Motor neuron (in vitro differentiated cells): ENCODE data around the gene SLC1A2. TPM values are rescaled to one million over a fixed set of nuclear protein-coding genes. Genes with fewer than 3 reads are reported as not detected.
A peak's percentile ranks its signal among the peaks of the same experiment; 100 is the strongest.

Source experiments
- ATAC-seq, 8 experiments: fragments of 200-7000 bp; cut with Tn5 transposase; replicated peaks in 6 of 8; 2 replicates each; pipeline ENCODE4 v1.8.0; 2021; ENCODE audit warnings: mild to moderate bottlenecking in 8 of 8, moderate library complexity in 8 of 8
- H3K27ac ChIP-seq, 2 donors: fragments of 250-450 bp; sonication (Bioruptor Pico); 2 replicates each; pipeline ENCODE4 v1.9.0; 2021; ENCODE audit warnings: antibody characterized with exemption in 2 of 2, mild to moderate bottlenecking in 2 of 2, moderate library complexity in 1 of 2
- H3K4me1 ChIP-seq, 2 donors: fragments of 250-450 bp; sonication (Bioruptor Pico); replicated peaks in 1 of 2; 2 replicates each; pipeline ENCODE4 v1.6.1; 2021; ENCODE audit warnings: antibody characterized with exemption in 2 of 2, mild to moderate bottlenecking in 2 of 2, moderate library complexity in 1 of 2
- H3K4me3 ChIP-seq, 5 donors: fragments of 250-450 bp; sonication (Bioruptor Pico); 2 replicates each; pipeline ENCODE4 v1.9.0; 2021; ENCODE audit warnings: antibody characterized with exemption in 5 of 5, mild to moderate bottlenecking in 5 of 5, moderate library complexity in 4 of 5
- WGBS, 10 experiments: fragments of 450-650 bp; shearing (Covaris generic); methylation state at CpG; one replicate each; pipeline ENCODE4 v1.0.0; 2022; 5-methylcytosine and 5-hydroxymethylcytosine counted together
- in situ Hi-C, 9 experiments: fragments of 400-800 bp; cut with MboI; loops; one replicate each; pipeline ENCODE4 v1.15.0; 2021; ENCODE audit warnings: low sequenced_read_pairs in 9 of 9, low pct_unique_long_range_greater_than_20kb in 2 of 9; ENCODE audit not compliant: unreplicated experiment in 9 of 9
- total RNA-seq, 8 experiments: library from RNA; unstranded; fragments of 300-600 nt; gene quantifications; 2 replicates each; pipeline versions ENCODE4 v1.2.3 to v1.2.4, GENCODE V29; 2022

Gene SLC1A2
- total RNA-seq, 8 experiments from 2014 or later, result 1.3 to 96.2 (median 57.1) TPM

GRCh38 chr11:35407041-35407440 is 12.3 kb downstream of the SLC1A2 start:
- no peak overlapping the region for H3K27ac ChIP-seq
- H3K4me3 ChIP-seq, result no peak overlapping the region
- in situ Hi-C loops, result loop anchor here in 1 of 9 experiments (25.0 kb wide), 1 partner anchor 470 kb away; no protein-coding TSS in a partner anchor
- no peak for ATAC-seq
- WGBS, 10 experiments, result 33 to 100% (median 100%) methylated on average over 1 of the region's 1 CpG; no CpG with 5 or more reads in 5 of the 10 experiments
- H3K4me1 ChIP-seq, result peaks cover 2 to 12% of the 10 kb centered on the region in 2 donors

GRCh38 chr11:35404388-35404775 is 15.0 kb downstream of the SLC1A2 start:
- peaks cover 2 to 11% of the 10 kb centered on the region in 2 donors for H3K4me1 ChIP-seq
- H3K27ac ChIP-seq, result no peak overlapping the region
- 31 to 100% (median 56%) methylated on average over 1 to 5 of the region's 7 CpGs; no CpG with 5 or more reads in 3 of the 10 experiments for WGBS, 10 experiments
- H3K4me3 ChIP-seq, result no peak overlapping the region
- in situ Hi-C loops, result loop anchor here in 1 of 9 experiments (25.0 kb wide), 1 partner anchor 467 kb away; no protein-coding TSS in a partner anchor
- ATAC-seq, result peak in 4 of 8 experiments; percentile 28 to 81 (median 38)

GRCh38 chr11:35403765-35404387 is 15.5 kb downstream of the SLC1A2 start:
- Histone ChIP-seq H3K4me1 (peaks cover 2 to 11% of the 10 kb centered on the region in 2 donors), H3K4me3 (no peak overlapping the region), H3K27ac (no peak overlapping the region)
- 76 to 100% (median 95%) methylated on average over 1 to 6 of the region's 7 CpGs; no CpG with 5 or more reads in 3 of the 10 experiments for WGBS, 10 experiments
- ATAC-seq, result no peak
- in situ Hi-C loops, result loop anchor here in 1 of 9 experiments (25.0 kb wide), 1 partner anchor 467 kb away; no protein-coding TSS in a partner anchor

- ATAC-seq, result no peak
- in situ Hi-C loops, result loop anchor here in 1 of 9 experiments (25.0 kb wide), 1 partner anchor 466 kb away; no protein-coding TSS in a partner anchor
- WGBS, 10 experiments, result 78 to 98% (median 83%) methylated on average over 4 to 9 of the region's 9 CpGs; no CpG with 5 or more reads in 2 of the 10 experiments
Measured at GRCh38 chr11:35402751-35403660, 16.4 kb downstream of the SLC1A2 start.

GRCh38 chr11:35398881-35399280 is 20.5 kb downstream of the SLC1A2 start:
- in situ Hi-C loops, result loop anchor here in 5 of 9 experiments (10.0 to 25.0 kb wide), 4 partner anchors 162 to 812 kb away; no protein-coding TSS in a partner anchor
- 0 to 92% (median 63%) methylated on average over 1 of the region's 1 CpG; no CpG with 5 or more reads in 4 of the 10 experiments for WGBS, 10 experiments
- Histone ChIP-seq H3K27ac (no peak overlapping the region), H3K4me3 (no peak overlapping the region), H3K4me1 (peaks cover 0 to 3% of the 10 kb centered on the region in 2 donors)
- ATAC-seq, result no peak

More at GRCh38 chr11:35402751-35403660, 16.4 kb downstream of the SLC1A2 start:
- Histone ChIP-seq H3K4me1 (peaks cover 2 to 11% of the 10 kb centered on the region in 2 donors), H3K4me3 (no peak overlapping the region), H3K27ac (no peak overlapping the region)

- in situ Hi-C loops, result loop anchor here in 5 of 9 experiments (10.0 to 25.0 kb wide), 4 partner anchors 158 to 808 kb away; no protein-coding TSS in a partner anchor
- Histone ChIP-seq H3K4me1 (peaks cover 9 to 18% of the 10 kb centered on the region in 2 donors), H3K4me3 (no peak overlapping the region), H3K27ac (no peak overlapping the region)
- WGBS, 10 experiments, result 86 to 100% (median 93%) methylated on average over 1 to 4 of the region's 5 CpGs; no CpG with 5 or more reads in 5 of the 10 experiments
- ATAC-seq, result no peak
Measured at GRCh38 chr11:35394941-35395340, 24.4 kb downstream of the SLC1A2 start.

GRCh38 chr11:35393098-35393497 is 26.3 kb downstream of the SLC1A2 start:
- no peak overlapping the region for H3K27ac ChIP-seq
- peaks cover 9 to 18% of the 10 kb centered on the region in 2 donors for H3K4me1 ChIP-seq
- in situ Hi-C loops, result loop anchor here in 5 of 9 experiments (10.0 to 25.0 kb wide), 4 partner anchors 156 to 806 kb away; no protein-coding TSS in a partner anchor
- H3K4me3 ChIP-seq, result no peak overlapping the region
- peak; percentile 12 to 94 (median 70) for ATAC-seq
- WGBS, 10 experiments, result 0 to 60% (median 22%) methylated on average over 1 to 2 of the region's 4 CpGs; no CpG with 5 or more reads in 2 of the 10 experiments

GRCh38 chr11:35391922-35392688 is 27.3 kb downstream of the SLC1A2 start:
- H3K27ac ChIP-seq, result no peak overlapping the region
- no peak overlapping the region for H3K4me3 ChIP-seq
- peak; percentile 78 to 95 (median 88) for ATAC-seq
- in situ Hi-C loops, result loop anchor here in 5 of 9 experiments (10.0 to 25.0 kb wide), 4 partner anchors 155 to 805 kb away; no protein-coding TSS in a partner anchor
- H3K4me1 ChIP-seq, result peaks cover 9 to 23% of the 10 kb centered on the region in 2 donors
- WGBS, 10 experiments, result 6 to 60% (median 39%) methylated on average over 2 to 10 of the region's 13 CpGs

GRCh38 chr11:35390737-35391682 is 28.3 kb downstream of the SLC1A2 start:
- WGBS, 10 experiments, result 0 to 100% (median 77%) methylated on average over 1 to 12 of the region's 13 CpGs
- H3K4me1 ChIP-seq, result peaks cover 9 to 25% of the 10 kb centered on the region in 2 donors
- in situ Hi-C loops, result loop anchor here in 5 of 9 experiments (10.0 to 25.0 kb wide), 4 partner anchors 154 to 804 kb away; no protein-coding TSS in a partner anchor
- no peak overlapping the region for H3K4me3 ChIP-seq
- ATAC-seq, result peak in 4 of 8 experiments; percentile 41 to 82 (median 60)
- H3K27ac ChIP-seq, result no peak overlapping the region

- no peak for ATAC-seq
Measured at GRCh38 chr11:35389897-35390465, 29.4 kb downstream of the SLC1A2 start.

GRCh38 chr11:35389112-35389511 is 30.2 kb downstream of the SLC1A2 start:
- Histone ChIP-seq H3K4me3 (no peak overlapping the region), H3K4me1 (peaks cover 9 to 25% of the 10 kb centered on the region in 2 donors), H3K27ac (no peak overlapping the region)
- ATAC-seq, result no peak
- WGBS, 10 experiments, result 83 to 100% (median 100%) methylated on average over 1 of the region's 1 CpG
- in situ Hi-C loops, result loop anchor here in 5 of 9 experiments (25.0 kb wide), 3 partner anchors 152 to 802 kb away; no protein-coding TSS in a partner anchor

More at GRCh38 chr11:35389897-35390465, 29.4 kb downstream of the SLC1A2 start:
- 70 to 94% (median 90%) methylated on average over 2 to 6 of the region's 6 CpGs; no CpG with 5 or more reads in 1 of the 10 experiments for WGBS, 10 experiments
- Histone ChIP-seq H3K27ac (no peak overlapping the region), H3K4me1 (peaks cover 9 to 25% of the 10 kb centered on the region in 2 donors), H3K4me3 (no peak overlapping the region)
- in situ Hi-C loops, result loop anchor here in 5 of 9 experiments (10.0 to 25.0 kb wide), 4 partner anchors 153 to 803 kb away; no protein-coding TSS in a partner anchor
